Prostate gland (tissue), 2 donors: ENCODE results near the gene TRIL. TPM values are rescaled to one million over a fixed set of nuclear protein-coding genes. Genes with fewer than 3 reads are reported as not detected.

Experiments
- DNase-seq: peaks from one replicate; pipeline ENCODE4 v3.0.0-alpha.2; 2019; ENCODE audit warnings: low spot score
- H3K27ac ChIP-seq, 2 donors: fragments of 200-600 bp; sonication (generic); 2 replicates each; pipeline ENCODE4 v1.5.1; 2017 to 2019
- H3K27me3 ChIP-seq: fragments of 200-600 bp; sonication (generic); replicated peaks from 2 replicates; pipeline ENCODE4 v1.5.1; 2019; ENCODE audit not compliant: insufficient read depth
- H3K36me3 ChIP-seq, 2 donors: fragments of 200-600 bp; sonication (generic); 1 replicate in 1 of 2; 2 replicates in 1 of 2; pipeline versions ENCODE4 v1.5.1 to v1.8.1; 2017 to 2019
- H3K4me1 ChIP-seq: fragments of 200-600 bp; sonication (generic); replicated peaks from 2 replicates; pipeline ENCODE4 v1.5.1; 2019
- H3K4me3 ChIP-seq, 2 donors: fragments of 200-600 bp; sonication (generic); 2 replicates each; pipeline ENCODE4 v1.5.1; 2017 to 2019
- H3K9me3 ChIP-seq: fragments of 200-600 bp; sonication (generic); 2 replicates; pipeline ENCODE4 v1.5.1; 2017
- CTCF ChIP-seq, 4 experiments: fragments of 200-600 bp in 2 of 4; fragments of 450-650 bp in 2 of 4; sonication (generic) in 2 of 4; IDR thresholded peaks; 1 replicate in 3 of 4; 2 replicates in 1 of 4; pipeline ENCODE4 v1.5.1; 2016 to 2019; ENCODE audit warnings: antibody characterized with exemption in 4 of 4, mild to moderate bottlenecking in 2 of 4, moderate library complexity in 2 of 4
- POLR2A ChIP-seq: fragments of 450-650 bp; IDR thresholded peaks from one replicate; pipeline ENCODE4 v1.6.1; 2016; ENCODE audit warnings: antibody characterized with exemption, mild to moderate bottlenecking
- POLR2AphosphoS5 ChIP-seq: sonication (generic); formaldehyde crosslinking; IDR thresholded peaks from one replicate; pipeline ENCODE4 v1.6.1; 2017; ENCODE audit warnings: antibody characterized with exemption
- WGBS: methylation state at CpG from one replicate; pipeline ENCODE4 v1.1.5; 2018; 5-methylcytosine and 5-hydroxymethylcytosine counted together
- intact Hi-C: fragments of 100-400 bp; cut with DNase I; formaldehyde crosslinking; loops from one replicate; pipeline ENCODE4 v1.14.2; 2022
- total RNA-seq, 2 donors: library from RNA; depleted of rRNA; stranded (reverse); fragments of >200 nt; gene quantifications; one replicate each; pipeline ENCODE4 v1.1.0, GENCODE V29; 2016

TRIL gene
- total RNA-seq, 2 donors from 2014 or later = 3.3 to 3.5 TPM

DNA sequence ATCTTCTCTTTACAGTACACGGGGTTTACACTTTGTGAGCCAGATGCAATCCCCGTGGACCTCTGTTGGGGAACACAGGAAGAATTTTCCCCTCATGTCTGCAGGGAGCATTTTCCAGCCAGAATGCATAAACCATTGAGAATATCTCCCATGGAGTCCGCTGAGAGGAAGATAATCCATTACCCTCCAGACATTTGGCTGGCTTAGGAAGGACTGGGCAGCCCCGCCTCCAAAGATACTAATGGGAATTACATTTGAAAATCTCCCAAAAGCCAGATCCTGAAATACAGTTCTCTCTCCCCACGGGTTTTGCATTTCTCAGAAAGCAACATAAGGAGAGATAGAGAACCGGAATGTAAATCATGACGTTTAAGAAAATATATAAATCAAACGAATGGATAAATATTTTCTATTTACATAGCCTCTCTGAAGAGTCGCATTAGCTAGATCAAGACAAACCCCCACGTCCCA, 53.5 kb downstream of the TRIL start:
- Histone ChIP-seq H3K27ac (peak overlapping the region in 1 of 2 donors; percentile 4), H3K27me3 (no peaks in the 10 kb centered on the region)
- 17% methylated on average over 10 of the region's 10 CpGs for WGBS

DNA sequence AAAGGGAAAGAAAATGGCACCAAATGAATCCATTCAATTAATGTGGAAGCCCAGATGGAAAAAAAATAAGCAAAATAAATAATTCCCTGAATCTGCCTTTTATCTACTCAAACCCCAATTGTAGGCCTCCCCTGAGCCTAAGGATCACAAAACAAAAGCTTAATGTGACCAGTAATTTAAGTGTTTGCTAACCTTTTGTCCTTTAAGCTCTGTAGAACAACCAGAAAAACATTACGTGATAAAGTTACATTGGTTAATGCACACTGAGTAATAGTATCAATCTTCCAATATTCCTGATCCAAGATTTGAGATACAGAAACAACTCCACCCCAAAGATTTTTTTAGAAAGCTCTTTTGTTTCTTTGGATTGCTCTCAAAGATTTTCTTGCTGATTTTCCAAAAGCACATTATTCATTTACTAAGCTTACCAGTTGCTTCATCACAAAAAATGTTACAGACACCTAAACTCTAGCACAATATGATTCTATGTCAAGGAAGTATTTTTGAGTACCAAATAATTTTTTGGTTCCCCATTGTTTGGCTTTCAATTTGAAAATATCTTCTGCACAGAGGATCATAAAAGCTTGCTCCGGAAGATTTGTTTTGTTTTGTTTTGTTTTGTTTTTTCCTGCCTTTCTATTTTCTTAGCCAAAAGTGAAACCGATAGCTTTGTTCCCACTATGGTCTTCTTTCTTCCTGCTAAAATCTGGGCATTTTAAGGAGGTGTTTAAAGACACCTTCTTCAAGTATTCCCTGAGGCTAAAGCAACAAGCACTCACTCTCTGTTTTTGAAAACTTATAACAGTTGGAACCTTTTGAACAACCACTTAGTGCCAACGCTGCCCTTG, 54.2 kb downstream of the TRIL start:
- DNase-seq = no peak
- H3K36me3 ChIP-seq = no peaks in the 10 kb centered on the region
- no peak overlapping the region for H3K4me3 ChIP-seq
- H3K27me3 ChIP-seq = no peaks in the 10 kb centered on the region
- no peaks in the 10 kb centered on the region for H3K4me1 ChIP-seq
- WGBS = 12% methylated on average over 4 of the region's 4 CpGs
- TF ChIP-seq POLR2AphosphoS5 (no peak), POLR2A (no peak), CTCF (IDR thresholded peaks at IDR 0.05) (no peak)
- intact Hi-C loops = no loop called here
- no peaks in the 10 kb centered on the region for H3K9me3 ChIP-seq
- peak overlapping the region in 1 of 2 donors; percentile 4 for H3K27ac ChIP-seq

More for the DNA sequence above, 53.5 kb downstream of the TRIL start:
- DNase-seq = no peak
- intact Hi-C loops = no loop called here
- no peaks in the 10 kb centered on the region for H3K9me3 ChIP-seq
- TF ChIP-seq CTCF (IDR thresholded peaks at IDR 0.05) (no peak), POLR2A (no peak), POLR2AphosphoS5 (no peak)
- no peaks in the 10 kb centered on the region for H3K36me3 ChIP-seq
- no peaks in the 10 kb centered on the region for H3K4me1 ChIP-seq
- no peak overlapping the region for H3K4me3 ChIP-seq

Other genes starting within 250 kb of the TRIL start
- gene CPVL, start 188.2 kb upstream of the TRIL start, total RNA-seq = 10 to 100 TPM in 1 of 2 donors, 1 to 10 TPM in 1; 4.7 to 48.3 TPM
- gene CHN2, start 236.4 kb upstream of the TRIL start, total RNA-seq = 10 to 100 TPM in 1 of 2 donors, 1 to 10 TPM in 1; 7.0 to 29.1 TPM